OCI-LY7 (cell line): Measurements from ENCODE around the gene NME2. TPM values are rescaled to one million over a fixed set of nuclear protein-coding genes. Genes with fewer than 3 reads are reported as not detected.

Source experiments
- BruUV-seq: library from RNA; stranded (reverse); fragments of 400-500 nt; replicated peaks from 2 replicates; lab custom pipeline; 2021; lab: Mats Ljungman, UMichigan
- CTCF ChIA-PET: fragments of 300-600 bp; sonication (Branson Sonifier 250); formaldehyde crosslinking; loops from one replicate; lab custom pipeline; 2022; ENCODE audit warnings: antibody characterized with exemption; ENCODE audit not compliant: unreplicated experiment; lab: Charles Lee
- POLR2A ChIA-PET: fragments of 300-600 bp; sonication (Branson Sonifier 250); formaldehyde crosslinking; loops from one replicate; lab custom pipeline; 2022; ENCODE audit warnings: antibody characterized with exemption; lab: Charles Lee
- DNase-seq: peaks from one replicate; pipeline ENCODE4 v3.0.0-alpha.2; 2015; ENCODE audit warnings: low spot score
- H2AFZ ChIP-seq: fragments of 200-600 bp; sonication (generic), shearing (Covaris generic); 2 replicates; pipeline ENCODE4 v1.6.1; 2014; ENCODE audit warnings: mild to moderate bottlenecking, antibody characterized with exemption, low read length, moderate library complexity
- H3K27ac ChIP-seq: fragments of 200-600 bp; sonication (generic); 2 replicates; pipeline ENCODE4 v1.5.1; 2014; ENCODE audit warnings: mixed run types, low read depth, mild to moderate bottlenecking, moderate library complexity, low read length, inconsistent platforms; ENCODE audit not compliant: poor library complexity, severe bottlenecking
- H3K36me3 ChIP-seq: fragments of 200-600 bp; sonication (generic); 2 replicates; pipeline ENCODE4 v1.6.1; 2014; ENCODE audit warnings: mild to moderate bottlenecking, antibody characterized with exemption, low read length, moderate library complexity, mixed read lengths; ENCODE audit not compliant: insufficient read depth
- H3K4me1 ChIP-seq: fragments of 200-600 bp; sonication (generic); 2 replicates; pipeline ENCODE4 v1.5.1; 2014; ENCODE audit warnings: mild to moderate bottlenecking, low read length; ENCODE audit not compliant: insufficient read depth, poor library complexity, severe bottlenecking
- H3K4me2 ChIP-seq: fragments of 200-600 bp; sonication (generic); 2 replicates; pipeline ENCODE4 v1.6.1; 2014; ENCODE audit warnings: mild to moderate bottlenecking, low read length
- H3K4me3 ChIP-seq: fragments of 200-600 bp; sonication (generic); 2 replicates; pipeline ENCODE4 v1.5.1; 2014; ENCODE audit warnings: mild to moderate bottlenecking, low read depth, low read length; ENCODE audit not compliant: poor library complexity, severe bottlenecking
- H3K79me2 ChIP-seq: fragments of 200-600 bp; sonication (generic); 2 replicates; pipeline ENCODE4 v1.6.1; 2016; ENCODE audit warnings: low read depth, mild to moderate bottlenecking, low read length, moderate library complexity, mixed read lengths; ENCODE audit not compliant: insufficient read depth
- H3K9me2 ChIP-seq: fragments of 200-600 bp; sonication (generic); 2 replicates; pipeline ENCODE4 v1.6.1; 2016; ENCODE audit warnings: mild to moderate bottlenecking, low read length, mixed read lengths; ENCODE audit not compliant: insufficient read depth
- H3K9me3 ChIP-seq: fragments of 200-600 bp; sonication (generic); 2 replicates; pipeline ENCODE4 v1.6.1; 2014; ENCODE audit warnings: mild to moderate bottlenecking, mixed run types, low read length, mixed read lengths
- H4K20me1 ChIP-seq: fragments of 200-600 bp; sonication (generic); 2 replicates; pipeline ENCODE4 v1.6.1; 2014; ENCODE audit warnings: mild to moderate bottlenecking, antibody characterized with exemption, low read length, moderate library complexity, mixed read lengths; ENCODE audit not compliant: insufficient read depth
- CTCF ChIP-seq: fragments of 200-600 bp; sonication (generic); conservative IDR thresholded peaks from 2 replicates; pipeline ENCODE4 v1.5.1; 2014; ENCODE audit warnings: mild to moderate bottlenecking, antibody characterized with exemption, low read length, moderate library complexity, mixed read lengths
- EZH2phosphoT487 ChIP-seq: fragments of 200-600 bp; sonication (generic); IDR thresholded peaks from 2 replicates; pipeline ENCODE4 v1.6.1; 2018; ENCODE audit warnings: low read depth, borderline replicate concordance, mild to moderate bottlenecking, mixed run types, antibody characterized with exemption, low read length, moderate library complexity, mixed read lengths
- intact Hi-C: fragments of 100-400 bp; cut with micrococcal nuclease; formaldehyde crosslinking; loops from one replicate; pipeline ENCODE4 v1.10.0; 2022; ENCODE audit not compliant: unreplicated experiment
- total RNA-seq, 2 experiments: library from RNA; depleted of rRNA in 1 of 2; stranded (reverse); fragments of >200 nt in 1 of 2; shearing (Covaris generic) in 1 of 2; gene quantifications; 2 replicates each; pipeline ENCODE4 v1.2.3, GENCODE V29; 2014 to 2022

NME2 gene
- total RNA-seq, 2 experiments from 2014 or later, result 369 to 582 TPM

GRCh38 chr17:51184124-51184523 lies 17.9 kb downstream of the NME2 start:
- Histone ChIP-seq H3K79me2 (no peaks in the 10 kb centered on the region), H3K9me2 (no peaks in the 10 kb centered on the region), H3K36me3 (peaks cover 78% of the 10 kb centered on the region), H2AFZ (no peak overlapping the region), H3K27ac (no peak overlapping the region), H3K4me1 (no peaks in the 10 kb centered on the region), H3K9me3 (no peaks in the 10 kb centered on the region), H3K4me3 (no peak overlapping the region), H3K4me2 (no peak overlapping the region), H4K20me1 (no peaks in the 10 kb centered on the region)
- no peak for DNase-seq
- ChIA-PET CTCF (no interaction called here), POLR2A (no interaction called here)
- no TSS peak for BruUV-seq
- TF ChIP-seq CTCF (no peak), EZH2phosphoT487 (no peak)
- intact Hi-C loops, result loop anchor here (5.0 kb wide), 1 partner anchor 98 kb away; no protein-coding TSS in a partner anchor

GRCh38 chr17:51185763-51186332 lies 19.6 kb downstream of the NME2 start:
- Histone ChIP-seq H3K4me2 (no peak overlapping the region), H4K20me1 (no peaks in the 10 kb centered on the region), H3K4me1 (no peaks in the 10 kb centered on the region), H2AFZ (no peak overlapping the region), H3K4me3 (no peak overlapping the region), H3K9me3 (no peaks in the 10 kb centered on the region), H3K36me3 (peaks cover 78% of the 10 kb centered on the region), H3K9me2 (no peaks in the 10 kb centered on the region), H3K27ac (no peak overlapping the region), H3K79me2 (no peaks in the 10 kb centered on the region)
- TF ChIP-seq CTCF, result no peak
- no peak for TF ChIP-seq EZH2phosphoT487
- BruUV-seq, result no TSS peak
- no peak for DNase-seq
- ChIA-PET CTCF (no interaction called here), POLR2A (interaction anchor here (1.3 kb wide), 1 partner anchor 87 kb away, joined by 4 read pairs; no protein-coding TSS in a partner anchor)
- intact Hi-C loops, result no loop called here

GRCh38 chr17:51188271-51188833 lies 22.1 kb downstream of the NME2 start:
- Histone ChIP-seq H3K36me3 (peaks cover 81% of the 10 kb centered on the region), H4K20me1 (no peaks in the 10 kb centered on the region), H2AFZ (no peak overlapping the region), H3K9me3 (no peaks in the 10 kb centered on the region), H3K9me2 (no peaks in the 10 kb centered on the region), H3K4me3 (no peak overlapping the region), H3K79me2 (no peaks in the 10 kb centered on the region), H3K27ac (no peak overlapping the region), H3K4me2 (no peak overlapping the region), H3K4me1 (no peaks in the 10 kb centered on the region)
- CTCF ChIA-PET, result no interaction called here
- no peak for DNase-seq
- intact Hi-C loops, result no loop called here
- TF ChIP-seq EZH2phosphoT487 (no peak), CTCF (no peak)
- BruUV-seq, result no TSS peak
- POLR2A ChIA-PET, result interaction anchor here (0.6 to 0.7 kb wide), 2 partner anchors 45 to 84 kb away, joined by 3 to 11 read pairs; no protein-coding TSS in a partner anchor
